Stimulated activated CD4-positive, alpha-beta T cell treated with anti-CD3 and anti-CD28 coated beads, Interleukin-4, amount 100 ng/mL, for 24 hours (primary cell): ENCODE measurements around the gene RBM17.
"Not testable (repeated sequence)": the region's sequence is repeated elsewhere in the genome, so short reads cannot be mapped to it uniquely, and the experiment has no call there.

ENCODE experiments used
- DNase-seq: peaks from one replicate; pipeline ENCODE4 v3.0.0-alpha.2; 2020

RBM17 gene

DNA sequence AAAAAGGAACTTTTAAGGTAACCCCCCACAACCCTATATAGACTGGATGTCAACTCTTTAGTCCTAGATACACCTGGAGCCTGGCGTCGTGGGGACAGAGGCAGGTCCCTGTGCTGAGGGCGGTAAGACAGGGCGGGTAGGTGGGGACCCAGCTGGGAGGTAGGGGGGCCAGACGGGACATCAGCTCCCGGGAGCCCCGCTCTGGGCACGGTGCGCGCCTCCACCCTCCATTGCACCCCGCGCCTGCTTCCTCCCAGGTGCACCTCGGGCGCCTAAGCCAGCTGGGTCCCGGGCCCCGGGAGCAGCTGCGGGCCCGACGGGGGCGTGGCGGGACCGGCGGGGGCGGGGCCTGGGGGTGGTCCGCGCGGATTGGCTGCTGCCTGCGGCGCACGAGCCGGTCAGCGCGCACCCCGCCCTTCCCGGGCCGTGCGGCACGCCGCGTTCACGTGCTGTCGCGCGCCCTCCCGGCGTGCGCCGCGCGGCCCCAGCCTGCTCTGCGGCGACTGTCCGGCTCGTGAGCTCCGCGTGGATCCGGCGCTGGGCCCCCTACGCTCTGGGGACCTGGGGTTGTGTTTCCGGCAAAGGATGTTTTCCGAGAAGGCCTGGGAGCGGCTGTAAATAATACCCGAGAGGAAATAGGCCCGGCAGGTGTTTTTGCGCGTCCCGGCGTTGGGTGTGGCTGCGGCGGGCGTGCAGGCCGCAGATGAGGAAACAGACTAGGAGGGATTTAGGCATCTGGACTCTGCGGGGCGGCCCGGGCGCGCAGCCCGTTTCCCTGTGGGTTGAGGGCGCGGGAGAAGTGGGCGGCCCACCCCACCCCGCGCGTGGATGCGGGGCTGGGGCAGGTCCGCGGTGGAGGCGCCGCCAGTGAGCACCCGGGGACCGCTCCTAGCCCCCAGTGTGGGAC lies 74.8 kb downstream of the RBM17 start:
- DNase-seq, result peak; percentile 91

DNA sequence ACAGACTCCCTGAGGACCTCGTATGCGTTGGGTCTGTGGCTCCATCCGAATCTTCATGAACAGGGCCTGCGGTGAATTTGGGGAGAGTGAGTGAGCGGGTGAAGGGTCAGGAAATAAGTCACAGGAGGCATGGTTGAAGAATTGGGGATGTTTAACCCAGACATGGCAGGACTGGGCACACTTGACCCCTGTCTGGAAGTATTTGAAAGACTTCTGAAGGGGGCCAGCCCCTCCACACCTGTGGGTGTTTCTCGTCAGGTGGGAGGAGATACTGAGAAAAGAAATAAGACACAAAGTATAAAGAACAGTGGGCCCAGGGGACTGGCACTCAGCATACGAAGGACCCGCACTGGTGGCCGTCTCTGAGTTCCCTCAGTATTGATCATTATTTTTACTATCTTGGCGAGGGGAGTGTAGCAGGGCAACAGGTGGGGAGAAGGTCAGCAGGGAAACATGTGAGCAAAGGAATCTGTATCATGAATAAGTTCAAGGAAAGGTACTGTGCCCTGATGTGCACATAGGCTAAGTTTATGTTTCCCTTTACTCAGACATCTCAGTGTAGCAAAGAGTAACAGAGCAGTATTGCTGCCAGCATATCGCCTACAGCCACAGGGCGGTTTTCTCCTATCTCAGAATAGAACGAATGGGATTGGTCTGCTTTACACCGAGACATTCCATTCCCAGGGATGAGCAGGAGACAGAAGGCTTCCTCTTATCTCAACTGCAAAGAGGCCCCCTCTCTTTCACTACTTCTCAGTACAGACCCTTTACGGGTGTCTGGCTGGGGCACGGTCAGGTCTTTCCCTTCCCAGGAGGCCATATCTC lies 75.6 kb downstream of the RBM17 start:
- DNase-seq, result peak; percentile 35

DNA sequence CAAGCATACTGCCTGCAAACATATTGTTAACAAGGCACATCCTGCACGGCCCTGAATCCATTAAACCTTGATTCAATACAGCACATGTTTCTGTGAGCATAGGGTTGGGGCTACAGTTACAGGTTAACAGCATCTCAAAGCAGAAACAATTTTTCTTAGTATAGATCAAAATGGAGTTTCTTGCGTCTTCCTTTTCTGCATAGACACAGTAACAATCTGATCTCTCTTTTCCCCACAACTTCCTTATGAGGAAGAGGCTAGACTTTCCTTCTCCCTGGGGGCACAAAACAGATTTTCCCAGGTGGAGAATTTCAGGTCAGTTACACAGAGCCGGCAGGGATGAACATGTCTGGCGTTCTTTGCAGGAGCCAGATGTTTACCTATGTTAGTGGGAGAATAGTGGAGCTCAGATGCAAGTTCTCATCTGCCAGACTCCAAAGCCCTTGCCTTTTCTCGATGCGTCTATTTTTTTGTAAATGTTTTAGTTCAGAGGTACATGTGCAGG lies 76.4 kb downstream of the RBM17 start:
- no peak for DNase-seq

DNA sequence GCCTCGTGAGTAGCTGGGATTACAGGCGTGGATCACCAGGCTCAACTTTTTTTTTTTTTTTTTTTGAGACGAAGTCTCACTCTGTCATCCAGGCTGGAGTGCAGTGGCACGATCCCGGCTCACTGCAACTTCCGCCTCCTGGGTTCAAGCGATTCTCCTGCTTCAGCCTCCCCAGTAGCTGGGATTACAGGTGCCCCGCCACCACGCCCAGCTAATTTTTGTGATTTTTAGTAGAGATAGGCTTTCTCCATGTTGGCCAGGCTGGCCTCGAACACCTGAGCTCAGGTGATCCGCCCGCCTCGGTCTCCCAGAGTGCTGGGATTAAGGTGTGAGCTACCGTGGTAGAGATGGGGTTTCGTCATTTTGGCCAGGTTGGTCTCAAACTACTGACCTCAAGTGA lies 77.1 kb downstream of the RBM17 start:
- DNase-seq, result not testable (repeated sequence)
